ENCODE results near the gene LRP5. TPM values are rescaled to one million over a fixed set of nuclear protein-coding genes. Genes with fewer than 3 reads are reported as not detected.
"Not testable (repeated sequence)": the region's sequence is repeated elsewhere in the genome, so short reads cannot be mapped to it uniquely, and the experiment has no call there.

Gene LRP5
- total RNA-seq, 1 experiment from 2014 or later = 28.3 TPM

DNA sequence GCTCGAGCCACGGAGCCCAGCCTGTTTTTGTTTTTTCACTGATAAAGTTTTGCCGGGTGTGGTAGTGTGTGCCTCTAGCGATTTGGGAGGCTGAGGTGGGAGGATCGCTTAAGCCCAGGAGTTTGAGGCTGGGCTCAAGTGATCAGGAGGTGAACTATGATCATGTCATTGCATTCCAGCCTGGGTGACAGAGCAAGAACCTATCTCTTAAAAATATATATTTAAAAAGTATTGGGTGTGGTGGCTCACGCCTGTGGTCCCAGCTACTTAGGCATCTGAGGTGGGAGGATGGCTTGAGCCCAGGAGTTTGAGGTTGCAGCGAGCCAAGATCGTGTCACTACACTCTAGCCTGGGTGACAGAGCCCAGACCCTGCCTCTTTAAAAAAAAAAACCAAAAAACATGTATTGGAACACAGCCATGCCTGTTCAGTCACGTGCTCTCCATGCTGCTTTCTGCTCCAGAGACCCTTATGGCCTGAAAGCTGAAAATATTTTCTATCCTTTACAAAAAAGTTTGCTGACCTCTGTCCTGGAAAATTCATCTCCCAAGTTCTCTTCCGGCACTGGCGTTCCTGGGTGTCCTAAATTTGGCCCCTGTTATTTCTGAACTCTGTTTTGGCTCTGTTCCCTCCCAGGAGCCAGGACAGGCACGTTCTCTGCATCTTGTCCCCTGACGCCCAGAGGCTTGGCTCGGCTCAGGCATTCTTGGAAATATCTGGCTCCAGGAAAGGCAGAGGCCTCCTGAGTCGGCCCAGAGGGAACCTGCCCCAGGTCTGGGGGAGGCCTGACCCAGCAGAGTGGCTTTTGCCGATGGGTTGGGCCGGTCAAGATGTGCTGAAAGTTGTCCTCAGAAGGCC, 86.8 kb downstream of the LRP5 start:
- no peak overlapping the region for H3K4me3 ChIP-seq (ENCODE audit: insufficient read depth, low read depth, low read length)
- no peak for DNase-seq
- H3K36me3 ChIP-seq (replicated peaks; ENCODE audit: control insufficient read depth, insufficient read depth, low read length) = peaks cover 6% of the 10 kb centered on the region
- H3K27me3 ChIP-seq (ENCODE audit: control insufficient read depth, insufficient read depth, low read length) = no peaks in the 10 kb centered on the region

DNA sequence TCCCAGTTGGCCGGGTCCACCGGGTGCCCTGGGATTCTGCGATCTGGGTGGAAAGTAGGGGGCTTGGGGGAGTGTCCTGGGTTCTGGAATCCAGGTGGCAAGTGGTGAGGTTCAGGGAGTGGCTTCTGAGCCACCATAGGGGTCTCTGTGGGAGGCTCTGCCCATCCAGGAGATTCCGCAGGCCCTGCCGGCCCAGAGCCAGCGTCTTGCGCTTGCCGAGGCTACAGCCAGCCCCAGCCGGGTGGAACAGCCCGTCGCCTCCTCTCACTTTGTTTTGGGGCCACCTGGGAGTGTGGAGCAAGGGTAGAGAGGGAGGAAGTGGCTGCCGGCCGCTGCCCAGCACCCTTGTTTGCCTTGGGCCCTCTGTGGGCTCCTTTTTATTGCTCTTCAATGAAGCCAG, 87.5 kb downstream of the LRP5 start:
- peaks cover 7% of the 10 kb centered on the region for H3K36me3 ChIP-seq (replicated peaks; ENCODE audit: control insufficient read depth, insufficient read depth, low read length)
- no peak overlapping the region for H3K4me3 ChIP-seq (ENCODE audit: insufficient read depth, low read depth, low read length)
- H3K27me3 ChIP-seq (ENCODE audit: control insufficient read depth, insufficient read depth, low read length) = no peaks in the 10 kb centered on the region
- DNase-seq = peak; percentile 70

- not testable (repeated sequence) for DNase-seq; H3K36me3 ChIP-seq (replicated peaks; ENCODE audit: control insufficient read depth, insufficient read depth, low read length); H3K27me3 ChIP-seq (ENCODE audit: control insufficient read depth, insufficient read depth, low read length); H3K4me3 ChIP-seq (ENCODE audit: insufficient read depth, low read depth, low read length)
Measured at GRCh38 chr11:68400584-68400983, 88.2 kb downstream of the LRP5 start.

DNA sequence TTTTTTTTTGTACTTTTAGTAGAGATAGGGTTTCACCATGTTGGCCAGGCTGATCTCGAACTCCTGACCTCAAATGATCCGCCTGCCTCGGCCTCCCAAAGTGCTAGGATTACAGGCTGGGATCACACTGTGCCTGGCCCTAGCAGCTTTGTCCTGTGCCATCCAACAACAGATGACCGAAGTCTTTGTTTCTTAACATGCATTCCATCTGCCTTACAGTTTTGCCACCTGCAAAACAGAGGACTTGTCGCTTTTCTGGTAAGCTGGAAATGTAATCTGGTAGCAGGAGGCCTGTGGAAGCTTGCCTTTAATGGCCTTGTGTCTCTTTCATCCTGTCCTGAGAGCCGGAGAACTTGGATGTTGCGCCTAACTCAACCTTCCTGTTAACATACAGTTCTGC, 89.5 kb downstream of the LRP5 start:
- DNase-seq = no peak
- H3K4me3 ChIP-seq (ENCODE audit: insufficient read depth, low read depth, low read length) = no peak overlapping the region
- no peaks in the 10 kb centered on the region for H3K27me3 ChIP-seq (ENCODE audit: control insufficient read depth, insufficient read depth, low read length)
- peaks cover 9% of the 10 kb centered on the region for H3K36me3 ChIP-seq (replicated peaks; ENCODE audit: control insufficient read depth, insufficient read depth, low read length)

DNA sequence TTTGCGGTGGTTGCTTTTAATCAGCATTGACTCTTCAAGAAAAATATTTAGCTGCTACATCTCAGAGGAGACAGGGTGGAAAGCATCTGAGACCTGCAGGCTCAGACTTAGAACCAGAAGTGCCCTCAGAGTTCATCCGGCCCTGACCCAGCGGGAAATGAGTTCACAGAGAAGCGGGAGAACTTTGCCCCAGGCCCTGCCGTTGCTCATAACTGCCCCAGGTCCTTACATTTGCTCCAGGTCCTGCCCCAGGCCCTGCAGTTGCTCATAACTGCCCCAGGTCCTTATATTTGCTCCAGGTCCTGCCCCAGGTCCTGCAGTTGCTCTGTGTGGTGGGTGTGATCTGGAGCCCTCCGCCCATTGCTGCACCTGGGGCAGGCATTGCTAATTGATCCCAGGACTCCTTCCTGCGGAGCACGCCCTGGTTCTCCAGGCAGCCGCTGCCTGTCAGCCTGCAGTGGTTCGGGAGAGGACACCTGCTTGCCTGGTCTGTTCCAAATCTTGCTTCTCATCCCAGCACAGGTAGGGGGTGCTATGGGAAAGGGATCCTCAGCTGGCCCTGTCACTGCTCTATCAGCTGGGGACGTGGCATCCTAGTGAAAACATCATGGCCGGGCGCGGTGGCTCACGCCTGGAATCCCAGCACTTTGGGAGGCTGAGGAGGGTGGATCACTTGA, 90.1 kb downstream of the LRP5 start:
- H3K4me3 ChIP-seq (ENCODE audit: insufficient read depth, low read depth, low read length) = no peak overlapping the region
- H3K36me3 ChIP-seq (replicated peaks; ENCODE audit: control insufficient read depth, insufficient read depth, low read length) = peaks cover 9% of the 10 kb centered on the region
- no peaks in the 10 kb centered on the region for H3K27me3 ChIP-seq (ENCODE audit: control insufficient read depth, insufficient read depth, low read length)
- DNase-seq = peak; percentile 80

DNA sequence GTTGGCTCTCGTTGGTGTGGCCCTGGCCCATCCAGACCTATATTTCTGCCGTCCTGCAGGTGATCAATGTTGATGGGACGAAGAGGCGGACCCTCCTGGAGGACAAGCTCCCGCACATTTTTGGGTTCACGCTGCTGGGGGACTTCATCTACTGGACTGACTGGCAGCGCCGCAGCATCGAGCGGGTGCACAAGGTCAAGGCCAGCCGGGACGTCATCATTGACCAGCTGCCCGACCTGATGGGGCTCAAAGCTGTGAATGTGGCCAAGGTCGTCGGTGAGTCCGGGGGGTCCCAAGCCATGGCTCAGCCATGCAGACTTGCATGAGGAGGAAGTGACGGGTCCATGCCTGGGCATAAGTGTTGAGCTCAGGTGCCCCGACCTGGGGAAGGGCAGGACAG, 91.0 kb downstream of the LRP5 start:
- no peak for DNase-seq
- Histone ChIP-seq H3K27me3 (ENCODE audit: control insufficient read depth, insufficient read depth, low read length) (no peaks in the 10 kb centered on the region), H3K36me3 (replicated peaks; ENCODE audit: control insufficient read depth, insufficient read depth, low read length) (peaks cover 9% of the 10 kb centered on the region), H3K4me3 (ENCODE audit: insufficient read depth, low read depth, low read length) (no peak overlapping the region)

DNA sequence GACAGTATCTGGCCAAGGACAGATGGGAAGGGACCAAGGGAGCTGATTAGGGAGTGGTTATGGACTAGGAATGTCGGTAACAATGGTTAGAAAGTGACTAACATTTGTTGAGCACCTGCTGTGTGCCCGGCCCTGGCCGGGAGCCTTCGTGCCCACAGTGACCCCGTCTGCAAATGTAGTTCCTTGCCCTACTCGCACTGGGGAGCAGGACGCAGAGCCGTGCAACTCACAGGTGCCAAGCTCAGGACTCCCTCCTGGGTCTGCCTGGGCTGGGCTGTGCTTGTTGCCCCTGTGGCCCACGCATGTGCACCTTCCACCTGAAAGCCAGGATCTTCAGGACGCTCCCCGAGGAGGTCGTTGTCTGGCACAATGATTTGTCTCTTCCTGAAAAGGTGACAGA, 91.4 kb downstream of the LRP5 start:
- no peak overlapping the region for H3K4me3 ChIP-seq (ENCODE audit: insufficient read depth, low read depth, low read length)
- H3K36me3 ChIP-seq (replicated peaks; ENCODE audit: control insufficient read depth, insufficient read depth, low read length) = peaks cover 9% of the 10 kb centered on the region
- no peaks in the 10 kb centered on the region for H3K27me3 ChIP-seq (ENCODE audit: control insufficient read depth, insufficient read depth, low read length)
- no peak for DNase-seq

GRCh38 chr11:68406324-68407313, 94.2 kb downstream of the LRP5 start:
- no peaks in the 10 kb centered on the region for H3K27me3 ChIP-seq (ENCODE audit: control insufficient read depth, insufficient read depth, low read length)
- H3K4me3 ChIP-seq (ENCODE audit: insufficient read depth, low read depth, low read length) = no peak overlapping the region
- H3K36me3 ChIP-seq (replicated peaks; ENCODE audit: control insufficient read depth, insufficient read depth, low read length) = peaks cover 15% of the 10 kb centered on the region
- no peak for DNase-seq

DNA sequence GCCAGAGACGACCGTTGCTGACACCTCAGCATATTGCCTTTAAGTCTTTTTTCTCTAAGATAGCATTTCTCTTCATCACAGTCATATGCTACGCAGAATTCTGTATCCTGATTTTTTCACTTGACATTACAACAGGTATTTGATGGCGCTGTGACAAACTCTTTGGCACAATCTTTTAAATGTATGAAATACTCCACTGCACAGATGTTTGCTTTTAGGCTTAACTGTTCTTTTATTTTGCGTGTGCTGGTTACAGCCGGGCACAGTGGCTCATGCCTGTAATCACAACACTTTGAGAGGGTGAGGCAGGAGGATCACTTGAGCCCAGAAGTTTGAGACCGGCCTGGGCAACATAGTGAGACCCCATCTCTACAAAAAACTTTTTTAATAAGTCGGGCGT, 96.1 kb downstream of the LRP5 start:
- H3K4me3 ChIP-seq (ENCODE audit: insufficient read depth, low read depth, low read length) = no peak overlapping the region
- H3K27me3 ChIP-seq (ENCODE audit: control insufficient read depth, insufficient read depth, low read length) = no peaks in the 10 kb centered on the region
- DNase-seq = no peak
- peaks cover 28% of the 10 kb centered on the region for H3K36me3 ChIP-seq (replicated peaks; ENCODE audit: control insufficient read depth, insufficient read depth, low read length)

GRCh38 chr11:68409748-68410344, 97.5 kb downstream of the LRP5 start:
- DNase-seq = no peak
- Histone ChIP-seq H3K36me3 (replicated peaks; ENCODE audit: control insufficient read depth, insufficient read depth, low read length) (peaks cover 24% of the 10 kb centered on the region), H3K27me3 (ENCODE audit: control insufficient read depth, insufficient read depth, low read length) (no peaks in the 10 kb centered on the region), H3K4me3 (ENCODE audit: insufficient read depth, low read depth, low read length) (no peak overlapping the region)

DNA sequence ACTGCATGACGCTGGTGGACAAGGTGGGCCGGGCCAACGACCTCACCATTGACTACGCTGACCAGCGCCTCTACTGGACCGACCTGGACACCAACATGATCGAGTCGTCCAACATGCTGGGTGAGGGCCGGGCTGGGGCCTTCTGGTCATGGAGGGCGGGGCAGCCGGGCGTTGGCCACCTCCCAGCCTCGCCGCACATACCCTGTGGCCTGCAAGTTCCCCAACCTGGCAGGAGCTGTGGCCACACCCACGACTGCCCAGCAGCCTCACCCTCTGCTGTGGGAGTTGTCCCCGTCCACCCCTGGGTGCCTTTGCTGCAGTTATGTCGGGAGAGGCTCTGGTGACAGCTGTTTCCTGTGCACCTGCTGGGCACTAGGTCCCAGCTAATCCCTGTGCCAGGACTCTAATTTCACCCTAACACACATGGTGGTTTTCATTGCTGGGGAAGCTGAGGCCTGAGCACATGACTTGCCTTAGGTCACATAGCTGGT, 99.2 kb downstream of the LRP5 start:
- no peaks in the 10 kb centered on the region for H3K27me3 ChIP-seq (ENCODE audit: control insufficient read depth, insufficient read depth, low read length)
- H3K4me3 ChIP-seq (ENCODE audit: insufficient read depth, low read depth, low read length) = no peak overlapping the region
- H3K36me3 ChIP-seq (replicated peaks; ENCODE audit: control insufficient read depth, insufficient read depth, low read length) = peaks cover 24% of the 10 kb centered on the region
- no peak for DNase-seq

DNA sequence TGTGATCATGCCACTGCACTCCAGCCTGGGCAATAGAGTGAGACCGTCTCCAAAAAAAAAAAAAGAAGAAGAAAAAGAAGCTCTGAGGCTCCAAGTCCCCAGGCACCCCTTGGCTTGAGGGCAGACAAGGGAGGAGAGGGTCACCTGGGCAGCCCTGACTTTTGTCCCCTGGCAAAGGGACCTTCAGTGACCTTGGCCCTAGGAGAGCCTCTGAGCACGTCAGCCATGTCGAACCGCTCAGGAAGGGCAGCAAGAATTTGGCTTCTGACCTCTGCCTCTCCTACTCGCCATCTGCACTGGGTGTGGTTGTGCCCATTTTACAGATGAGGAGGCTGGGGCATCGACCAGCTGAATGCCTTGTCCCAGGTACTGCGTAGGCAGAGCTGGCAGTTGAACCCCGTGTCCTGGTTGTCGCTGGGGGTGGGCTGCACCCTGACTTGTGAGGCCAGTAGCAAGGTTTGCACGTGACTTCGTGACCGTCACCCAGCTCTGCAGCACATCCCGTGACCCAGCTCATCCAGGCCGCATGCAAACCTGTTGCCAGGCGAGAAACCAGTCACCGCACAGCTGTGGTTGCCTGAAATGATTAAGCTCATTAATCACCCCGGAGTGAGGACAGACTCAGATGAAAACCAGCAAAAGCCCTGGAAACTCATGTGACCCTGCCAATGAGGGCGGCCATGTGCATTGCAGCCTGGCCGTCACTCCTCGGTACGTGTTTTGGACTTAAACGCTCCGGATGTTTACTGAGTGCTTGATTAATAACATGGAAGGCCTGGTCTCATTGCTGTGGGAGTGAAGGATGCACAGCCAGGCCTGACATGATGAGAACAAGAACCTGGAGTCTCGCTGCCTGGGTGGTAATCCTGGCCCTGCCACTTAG, 100.4 kb downstream of the LRP5 start:
- Histone ChIP-seq H3K4me3 (ENCODE audit: insufficient read depth, low read depth, low read length) (no peak overlapping the region), H3K27me3 (ENCODE audit: control insufficient read depth, insufficient read depth, low read length) (no peaks in the 10 kb centered on the region), H3K36me3 (replicated peaks; ENCODE audit: control insufficient read depth, insufficient read depth, low read length) (peaks cover 22% of the 10 kb centered on the region)
- no peak for DNase-seq

GRCh38 chr11:68413591-68413999, 101.2 kb downstream of the LRP5 start:
- H3K27me3 ChIP-seq (ENCODE audit: control insufficient read depth, insufficient read depth, low read length) = no peaks in the 10 kb centered on the region
- H3K36me3 ChIP-seq (replicated peaks; ENCODE audit: control insufficient read depth, insufficient read depth, low read length) = peaks cover 22% of the 10 kb centered on the region
- H3K4me3 ChIP-seq (ENCODE audit: insufficient read depth, low read depth, low read length) = no peak overlapping the region
- no peak for DNase-seq

All from H7 (cell line).